ENCODE measurements around the gene ABCA4. TPM values are rescaled to one million over a fixed set of nuclear protein-coding genes. Genes with fewer than 3 reads are reported as not detected.

ABCA4 gene
- polyA plus RNA-seq, 6 donors from 2014 or later: not detected

DNA sequence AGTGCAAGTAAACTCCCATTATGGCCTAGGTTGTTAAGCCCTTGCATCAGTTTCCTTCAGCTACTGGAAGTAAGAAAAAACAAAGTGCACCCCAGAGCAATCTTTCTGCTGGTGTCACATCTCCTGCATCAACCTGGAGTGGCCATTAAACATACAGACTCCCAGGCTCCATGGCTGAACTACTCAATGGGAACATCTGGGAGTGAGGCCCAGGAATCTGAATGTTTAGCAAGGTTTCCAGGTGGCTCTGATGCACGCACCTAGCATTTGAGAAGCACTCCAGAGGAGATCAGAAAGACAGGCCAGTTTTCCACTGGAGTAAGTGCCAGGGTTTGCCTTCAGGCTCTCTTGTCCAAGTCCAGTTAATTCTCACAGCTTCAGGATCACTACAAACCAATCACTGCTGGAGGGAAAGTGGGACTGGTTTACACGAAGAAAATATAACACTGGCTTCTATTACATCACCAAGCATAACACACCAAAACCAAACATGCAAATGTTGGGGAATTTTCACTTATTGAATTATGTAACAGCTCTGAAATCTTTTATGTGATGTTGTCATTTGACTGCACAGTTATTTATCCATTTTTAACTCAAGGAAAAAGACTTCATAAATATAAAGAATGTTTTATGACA, 22.3 kb upstream of the ABCA4 start:
- ATAC-seq (ENCODE audit: low read depth in 2 of 2) (no peak), DNase-seq (no peak)
- Mint-ChIP-seq H3K4me1 (no peaks in the 10 kb centered on the region), H3K27ac (no peak overlapping the region), H3K27me3 (no peaks in the 10 kb centered on the region), H3K4me3 (no peak overlapping the region), H3K9me3 (peaks cover 0 to 11% (median 0%) of the 10 kb centered on the region in 7 donors), H3K36me3 (no peaks in the 10 kb centered on the region)

DNA sequence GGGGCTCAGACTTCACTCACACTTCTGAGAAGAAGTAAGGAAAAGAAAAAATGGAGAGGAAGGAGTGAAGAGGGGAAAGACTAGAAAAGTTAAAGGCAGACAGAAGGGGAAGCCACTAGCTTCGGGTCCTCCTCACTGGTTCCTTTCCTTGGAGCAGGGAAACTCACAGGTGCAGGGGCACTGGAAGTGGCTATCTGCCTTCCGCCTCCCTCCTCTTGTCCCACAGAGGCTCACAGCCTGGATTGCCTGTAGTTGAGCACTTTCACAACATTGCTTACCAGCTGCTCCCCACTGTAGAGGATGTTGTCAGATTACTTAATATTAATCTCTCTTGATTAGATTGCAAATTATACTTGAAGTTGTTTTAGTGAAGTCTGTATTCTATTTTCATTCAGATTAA, 21.6 kb upstream of the ABCA4 start:
- Mint-ChIP-seq H3K36me3 (no peaks in the 10 kb centered on the region), H3K27ac (no peak overlapping the region), H3K27me3 (no peaks in the 10 kb centered on the region), H3K4me1 (no peaks in the 10 kb centered on the region), H3K4me3 (no peak overlapping the region), H3K9me3 (peaks cover 0 to 11% (median 0%) of the 10 kb centered on the region in 7 donors)
- ATAC-seq (ENCODE audit: low read depth in 2 of 2) (no peak), DNase-seq (no peak)

GRCh38 chr1:94142022-94142421, 21.1 kb upstream of the ABCA4 start:
- no peaks in the 10 kb centered on the region for H3K27me3 Mint-ChIP-seq

DNA sequence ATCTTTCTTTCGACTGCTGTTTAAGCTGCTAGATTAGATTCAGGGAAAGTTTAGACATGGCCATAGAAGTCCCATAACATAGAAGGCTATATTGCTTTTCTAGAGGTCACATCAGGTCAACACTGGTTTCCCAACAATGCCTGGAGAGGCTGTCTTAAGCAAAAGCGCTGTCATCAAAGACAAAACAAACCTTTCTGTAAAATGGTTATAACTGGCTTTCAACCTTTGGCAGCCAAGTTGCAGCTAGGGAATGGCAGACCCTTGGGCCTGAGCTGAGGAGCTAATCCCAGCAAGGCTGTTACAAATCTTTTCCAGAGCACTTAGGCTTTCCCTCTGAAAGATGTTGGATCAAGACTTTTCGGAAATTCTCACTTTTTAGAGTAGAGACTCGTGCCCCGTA, 11.2 kb upstream of the ABCA4 start:
- Mint-ChIP-seq H3K4me1 (no peaks in the 10 kb centered on the region), H3K9me3 (peaks cover 4 to 12% (median 11%) of the 10 kb centered on the region in 7 donors), H3K27me3 (peaks cover 5 to 14% (median 12%) of the 10 kb centered on the region in 3 donors), H3K27ac (no peak overlapping the region), H3K36me3 (no peaks in the 10 kb centered on the region), H3K4me3 (no peak overlapping the region)
- ATAC-seq (ENCODE audit: low read depth in 2 of 2) (no peak), DNase-seq (no peak)

More at GRCh38 chr1:94142022-94142421, 21.1 kb upstream of the ABCA4 start:
- ATAC-seq (ENCODE audit: low read depth in 2 of 2): no peak
- no peak for DNase-seq
- Mint-ChIP-seq H3K4me3 (no peak overlapping the region), H3K4me1 (no peaks in the 10 kb centered on the region), H3K9me3 (peaks cover 0 to 11% (median 1%) of the 10 kb centered on the region in 7 donors), H3K36me3 (no peaks in the 10 kb centered on the region), H3K27ac (no peak overlapping the region)

GRCh38 chr1:94130851-94131595, 10.1 kb upstream of the ABCA4 start:
- DNase-seq: no peak
- H3K4me1 Mint-ChIP-seq: no peaks in the 10 kb centered on the region
- H3K27ac Mint-ChIP-seq: no peak overlapping the region
- H3K9me3 Mint-ChIP-seq: peaks cover 4 to 12% (median 10%) of the 10 kb centered on the region in 7 donors
- no peak overlapping the region for H3K4me3 Mint-ChIP-seq
- no peaks in the 10 kb centered on the region for H3K36me3 Mint-ChIP-seq
- no peak for ATAC-seq (ENCODE audit: low read depth in 2 of 2)
- H3K27me3 Mint-ChIP-seq: peaks cover 5 to 14% (median 12%) of the 10 kb centered on the region in 3 donors

DNA sequence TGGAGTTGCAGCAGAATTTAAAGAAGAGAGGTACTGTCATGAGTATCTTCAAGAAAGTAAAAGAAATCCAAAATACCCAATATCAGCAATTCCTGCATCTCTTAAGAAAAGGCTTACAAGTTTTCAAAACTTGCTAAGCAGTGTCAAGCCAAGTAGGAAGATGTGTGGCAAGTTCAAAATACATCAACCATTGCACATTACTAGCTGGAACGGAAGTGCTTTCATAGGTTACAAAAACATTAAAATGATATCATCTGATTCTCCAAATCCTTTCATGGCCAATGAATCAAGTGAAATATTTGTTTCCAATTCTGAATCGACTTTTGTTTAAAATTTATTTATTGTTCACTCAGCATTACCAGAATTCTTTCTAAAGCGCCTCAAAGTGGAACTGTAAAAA, 5.7 kb upstream of the ABCA4 start:
- Mint-ChIP-seq H3K27me3 (peaks cover 5 to 15% (median 15%) of the 10 kb centered on the region in 3 donors), H3K36me3 (no peaks in the 10 kb centered on the region), H3K4me1 (no peaks in the 10 kb centered on the region), H3K4me3 (no peak overlapping the region), H3K27ac (no peak overlapping the region), H3K9me3 (peaks cover 0 to 1% (median 0%) of the 10 kb centered on the region in 7 donors)
- DNase-seq: no peak
- no peak for ATAC-seq (ENCODE audit: low read depth in 2 of 2)

- no peak overlapping the region for H3K4me3 Mint-ChIP-seq
- no peaks in the 10 kb centered on the region for H3K36me3 Mint-ChIP-seq
- DNase-seq (no peak), ATAC-seq (ENCODE audit: low read depth in 2 of 2) (no peak)
- H3K9me3 Mint-ChIP-seq: peaks cover 0 to 1% (median 0%) of the 10 kb centered on the region in 7 donors
- no peak overlapping the region for H3K27ac Mint-ChIP-seq
- H3K27me3 Mint-ChIP-seq: peaks cover 5 to 23% (median 12%) of the 10 kb centered on the region in 3 donors
- H3K4me1 Mint-ChIP-seq: no peaks in the 10 kb centered on the region
Measured at GRCh38 chr1:94125551-94126514, 4.9 kb upstream of the ABCA4 start.

- H3K4me1 Mint-ChIP-seq: no peaks in the 10 kb centered on the region
- no peak overlapping the region for H3K27ac Mint-ChIP-seq
- H3K9me3 Mint-ChIP-seq: peaks cover 0 to 1% (median 0%) of the 10 kb centered on the region in 7 donors
- peaks cover 5 to 32% (median 14%) of the 10 kb centered on the region in 3 donors for H3K27me3 Mint-ChIP-seq
- ATAC-seq (ENCODE audit: low read depth in 2 of 2): no peak
- no peak for DNase-seq
- H3K4me3 Mint-ChIP-seq: no peak overlapping the region
- no peaks in the 10 kb centered on the region for H3K36me3 Mint-ChIP-seq
Measured at GRCh38 chr1:94124538-94124937, 3.6 kb upstream of the ABCA4 start.

DNA sequence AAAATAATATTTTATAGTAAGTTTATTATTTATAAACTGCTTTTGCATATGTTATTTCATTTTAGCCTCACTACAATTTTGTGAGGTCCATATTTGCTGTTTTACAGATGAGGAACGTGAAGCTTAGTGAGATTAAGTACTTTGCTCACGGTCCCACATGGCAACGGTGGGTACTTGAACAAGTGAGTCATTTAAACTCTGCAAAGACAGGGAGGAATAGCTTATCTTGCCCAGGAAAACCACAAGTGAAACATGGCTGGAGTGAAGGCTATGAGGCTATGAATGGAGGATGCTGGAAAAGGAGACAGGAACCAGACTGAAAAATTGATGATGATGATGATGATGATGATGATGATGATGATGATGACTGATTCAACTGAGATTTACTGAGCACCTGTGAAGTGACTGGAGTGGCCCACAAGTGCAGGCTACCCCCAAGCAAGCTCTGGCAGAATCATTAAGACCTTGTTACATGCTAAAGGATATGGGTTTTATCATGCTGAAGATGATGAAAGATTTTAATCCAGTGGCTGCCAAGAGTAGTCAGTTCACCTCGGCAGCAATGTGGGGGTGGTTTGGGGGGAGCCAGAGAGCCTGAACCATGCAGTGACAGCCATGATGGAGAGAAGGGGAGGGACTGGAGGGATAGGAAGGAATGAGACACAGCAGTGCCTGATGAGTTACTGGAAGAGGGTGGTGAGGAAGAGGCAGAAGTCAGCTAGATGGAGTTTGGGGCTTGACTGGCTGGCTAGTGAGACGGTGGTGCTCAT, 1.4 kb upstream of the ABCA4 start:
- Mint-ChIP-seq H3K27ac (no peak overlapping the region), H3K36me3 (no peaks in the 10 kb centered on the region), H3K4me1 (no peaks in the 10 kb centered on the region), H3K4me3 (no peak overlapping the region), H3K9me3 (no peaks in the 10 kb centered on the region), H3K27me3 (peaks cover 2 to 21% (median 11%) of the 10 kb centered on the region in 3 donors)
- no peak for DNase-seq
- ATAC-seq (ENCODE audit: low read depth in 2 of 2): no peak

DNA sequence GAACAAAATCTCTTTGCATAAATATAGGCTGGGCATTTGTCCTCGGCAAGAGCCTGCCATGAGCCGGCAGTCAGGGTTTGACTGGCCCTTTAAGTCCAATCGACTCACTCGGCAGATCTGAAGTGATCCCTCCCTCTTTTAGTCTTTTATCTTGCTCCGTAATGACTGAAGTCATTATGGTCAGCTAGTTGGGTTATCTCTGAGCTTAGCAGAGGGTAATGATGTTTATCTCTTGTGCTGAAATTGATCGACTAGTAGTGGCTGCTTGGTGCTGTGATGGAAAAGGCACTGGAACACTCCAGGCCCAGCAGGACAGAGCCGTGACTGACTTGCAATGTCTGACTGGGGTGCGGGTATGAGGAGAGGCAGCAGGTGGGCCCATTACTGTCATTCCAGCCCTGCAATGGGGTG, 468 bp upstream of the ABCA4 start:
- no peaks in the 10 kb centered on the region for H3K4me1 Mint-ChIP-seq
- peak overlapping the region in 1 of 6 donors; percentile 29 for H3K27ac Mint-ChIP-seq
- H3K27me3 Mint-ChIP-seq: peaks cover 0 to 21% (median 11%) of the 10 kb centered on the region in 3 donors
- no peaks in the 10 kb centered on the region for H3K36me3 Mint-ChIP-seq
- no peak overlapping the region for H3K4me3 Mint-ChIP-seq
- DNase-seq (no peak), ATAC-seq (ENCODE audit: low read depth in 2 of 2) (no peak)
- H3K9me3 Mint-ChIP-seq: no peaks in the 10 kb centered on the region

- no peak overlapping the region for H3K4me3 Mint-ChIP-seq
- no peaks in the 10 kb centered on the region for H3K4me1 Mint-ChIP-seq
- no peaks in the 10 kb centered on the region for H3K36me3 Mint-ChIP-seq
- H3K9me3 Mint-ChIP-seq: peaks cover 0 to 3% (median 0%) of the 10 kb centered on the region in 7 donors
- ATAC-seq (ENCODE audit: low read depth in 2 of 2) (no peak), DNase-seq (no peak)
- peaks cover 0 to 21% (median 11%) of the 10 kb centered on the region in 3 donors for H3K27me3 Mint-ChIP-seq
- no peak overlapping the region for H3K27ac Mint-ChIP-seq
Measured at GRCh38 chr1:94120570-94120901, 412 bp downstream of the ABCA4 start.

DNA sequence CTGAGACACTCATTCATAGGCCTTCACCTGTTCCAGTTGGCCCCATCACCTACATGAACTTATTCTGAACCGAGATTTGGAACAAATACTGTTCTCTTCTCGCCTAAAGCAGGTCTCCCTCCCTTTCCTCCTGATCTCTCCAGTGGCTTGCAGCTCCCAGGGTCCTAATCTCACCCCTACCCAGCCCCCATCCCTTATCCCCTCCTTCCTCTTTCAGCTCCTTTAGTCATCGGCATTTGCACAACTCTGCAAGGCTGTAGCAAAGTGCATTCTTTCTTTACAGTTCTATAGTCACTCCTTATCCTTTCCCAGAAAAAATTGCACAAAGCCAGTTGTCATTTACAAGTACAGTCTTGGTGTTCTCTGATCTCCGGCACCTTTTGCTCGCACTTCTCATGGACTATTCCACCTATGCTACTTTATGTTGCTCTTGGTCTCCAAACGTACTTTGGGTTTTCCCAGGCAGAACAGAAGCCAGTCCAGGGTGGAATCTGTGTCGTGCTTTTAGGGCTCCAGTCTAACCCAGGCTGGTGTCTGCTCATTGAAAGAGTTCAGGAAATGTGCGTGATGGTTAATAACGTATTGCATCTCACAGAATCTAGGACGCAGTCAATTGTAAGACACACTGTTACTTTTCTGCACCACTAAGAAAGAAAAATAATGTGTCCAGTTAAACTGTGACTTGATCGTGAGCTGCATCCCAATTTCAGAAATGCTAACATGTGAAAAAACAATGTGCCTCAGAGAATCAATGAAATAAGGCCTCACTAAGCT, 965 bp downstream of the ABCA4 start:
- H3K27me3 Mint-ChIP-seq: peaks cover 0 to 21% (median 11%) of the 10 kb centered on the region in 3 donors
- no peaks in the 10 kb centered on the region for H3K4me1 Mint-ChIP-seq
- no peak overlapping the region for H3K27ac Mint-ChIP-seq
- H3K36me3 Mint-ChIP-seq: no peaks in the 10 kb centered on the region
- ATAC-seq (ENCODE audit: low read depth in 2 of 2): no peak
- DNase-seq: no peak
- H3K9me3 Mint-ChIP-seq: peaks cover 0 to 3% (median 0%) of the 10 kb centered on the region in 7 donors
- H3K4me3 Mint-ChIP-seq: no peak overlapping the region

Data from naive B cell (primary cell).